Right lobe of liver (tissue), 6 donors: ENCODE measurements around the gene KRTAP22-2. TPM values are rescaled to one million over a fixed set of nuclear protein-coding genes. Genes with fewer than 3 reads are reported as not detected.

Experiments
- ATAC-seq, 4 donors: fragments of 200-7000 bp; cut with Tn5 transposase; one replicate each; pipeline ENCODE4 v1.9.1; 2020; ENCODE audit warnings: mild to moderate bottlenecking in 4 of 4, moderate library complexity in 4 of 4
- DNase-seq, 3 donors: peaks; one replicate each; pipeline ENCODE4 v3.0.0-alpha.2; 2020
- H3K27ac ChIP-seq, 3 donors: fragments of 200-600 bp; one replicate each; pipeline ENCODE4 v1.8.0; 2022
- H3K27me3 ChIP-seq, 2 donors: fragments of 200-600 bp; one replicate each; pipeline ENCODE4 v1.8.0; 2022
- H3K36me3 ChIP-seq, 4 donors: fragments of 200-600 bp; sonication (generic) in 1 of 4; one replicate each; pipeline versions ENCODE4 v1.5.1 to v1.8.0; 2017 to 2022; ENCODE audit warnings: control low read depth in 1 of 4
- H3K4me1 ChIP-seq, 4 donors: fragments of 200-600 bp; sonication (generic) in 1 of 4; one replicate each; pipeline versions ENCODE4 v1.5.1 to v1.8.0; 2017 to 2022; ENCODE audit warnings: control low read depth in 1 of 4
- H3K4me3 ChIP-seq, 3 donors: fragments of 200-600 bp; one replicate each; pipeline ENCODE4 v1.8.0; 2022
- H3K9me3 ChIP-seq, 4 donors: fragments of 200-600 bp; sonication (generic) in 1 of 4; one replicate each; pipeline versions ENCODE4 v1.5.1 to v1.8.0; 2017 to 2022; ENCODE audit warnings: control low read depth in 1 of 4
- POLR2A ChIP-seq: fragments of 450-650 bp; IDR thresholded peaks from one replicate; pipeline ENCODE4 v1.6.1; 2017; ENCODE audit warnings: antibody characterized with exemption, mild to moderate bottlenecking
- WGBS: methylation state at CpG from one replicate; pipeline ENCODE4 v1.1.6; 2018; ENCODE audit warnings: low coverage, low lambda C conversion rate; ENCODE audit not compliant: insufficient coverage; ENCODE audit errors: missing lambda C conversion rate; 5-methylcytosine and 5-hydroxymethylcytosine counted together
- intact Hi-C, 2 donors: fragments of 100-400 bp; cut with DNase I; formaldehyde crosslinking; loops; one replicate each; pipeline versions ENCODE4 v1.11.2 to v1.14.1; 2022
- small RNA-seq, 2 experiments: library from RNA; depleted of rRNA; stranded (forward); fragments of <200 nt; gene quantifications; one replicate each; pipeline ENCODE3, GENCODE V24; 2016
- total RNA-seq, 6 experiments: library from RNA; depleted of rRNA in 2 of 6; stranded (reverse); fragments of >200 nt in 2 of 6; fragmentation: NEBNext Ultra II Directional in 3 of 6; extraction: Animal tissue kit (Norgen Biotek cat#: 25700) in 3 of 6; gene quantifications; one replicate each; pipeline versions ENCODE4 v1.1.0 to v1.2.4, GENCODE V29; 2016 to 2023
- TF ChIP-seq, protein P1 (sequence below), 4 donors: fragments of 200-600 bp in 3 of 4; fragments of 450-650 bp in 1 of 4; IDR thresholded peaks; one replicate each; pipeline versions ENCODE4 v1.5.1 to v1.8.0; 2016 to 2022; ENCODE audit warnings: antibody characterized with exemption in 4 of 4, mild to moderate bottlenecking in 2 of 4
- donor health status: DM: no; HTN: yes; CAD: no.
- donor health status: DM: no; HTN: no; CAD: no.
- donor health status: DM: no; HTN: no; CAD: no.
- donor health status: DM: no; HTN: yes; CAD: no.
- donor health status: DM: no; HTN: yes; CAD: no.

KRTAP22-2 gene
- total RNA-seq, 6 experiments from 2014 or later = not detected

DNA sequence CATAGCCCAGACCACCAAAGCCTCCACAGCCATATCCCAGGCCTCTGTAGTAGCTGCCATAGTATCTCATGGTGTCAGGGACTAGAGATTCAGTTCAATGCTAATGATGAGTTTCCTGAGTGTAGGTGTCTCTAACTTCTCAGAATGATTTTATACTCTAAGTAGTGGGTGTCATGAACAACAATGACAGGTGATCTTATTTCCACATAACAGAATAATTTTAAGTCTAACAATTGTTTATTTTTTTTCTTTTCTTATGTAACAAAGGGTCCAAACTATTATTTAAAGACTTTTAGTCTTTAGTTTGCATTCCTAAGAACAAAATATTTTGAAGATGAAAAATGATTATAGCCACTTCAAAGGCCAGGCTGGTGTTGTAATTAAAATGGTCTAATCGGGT, 48.4 kb downstream of the KRTAP22-2 start, which contains the start of gene KRTAP19-6:
Gene KRTAP19-6 (minus strand): TSS at position 101 of the 400 bp plus-strand sequence. CDS start 31 bp downstream, at position 70.
- no peaks in the 10 kb centered on the region for H3K27me3 ChIP-seq
- intact Hi-C loops = no loop called here
- DNase-seq = no peak
- H3K27ac ChIP-seq = no peak within 1 kb of the TSS
- ATAC-seq = no peak
- WGBS = 60% methylated on average over 1 of the region's 1 CpG
- no peaks in the 10 kb centered on the region for H3K4me1 ChIP-seq
- peaks cover 0 to under 1% (median 0%) of the 10 kb centered on the region in 4 donors for H3K9me3 ChIP-seq
- no peaks in the 10 kb centered on the region for H3K36me3 ChIP-seq
- TF ChIP-seq POLR2A = no peak
- TF ChIP-seq, protein P1, sequence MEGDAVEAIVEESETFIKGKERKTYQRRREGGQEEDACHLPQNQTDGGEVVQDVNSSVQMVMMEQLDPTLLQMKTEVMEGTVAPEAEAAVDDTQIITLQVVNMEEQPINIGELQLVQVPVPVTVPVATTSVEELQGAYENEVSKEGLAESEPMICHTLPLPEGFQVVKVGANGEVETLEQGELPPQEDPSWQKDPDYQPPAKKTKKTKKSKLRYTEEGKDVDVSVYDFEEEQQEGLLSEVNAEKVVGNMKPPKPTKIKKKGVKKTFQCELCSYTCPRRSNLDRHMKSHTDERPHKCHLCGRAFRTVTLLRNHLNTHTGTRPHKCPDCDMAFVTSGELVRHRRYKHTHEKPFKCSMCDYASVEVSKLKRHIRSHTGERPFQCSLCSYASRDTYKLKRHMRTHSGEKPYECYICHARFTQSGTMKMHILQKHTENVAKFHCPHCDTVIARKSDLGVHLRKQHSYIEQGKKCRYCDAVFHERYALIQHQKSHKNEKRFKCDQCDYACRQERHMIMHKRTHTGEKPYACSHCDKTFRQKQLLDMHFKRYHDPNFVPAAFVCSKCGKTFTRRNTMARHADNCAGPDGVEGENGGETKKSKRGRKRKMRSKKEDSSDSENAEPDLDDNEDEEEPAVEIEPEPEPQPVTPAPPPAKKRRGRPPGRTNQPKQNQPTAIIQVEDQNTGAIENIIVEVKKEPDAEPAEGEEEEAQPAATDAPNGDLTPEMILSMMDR (IDR thresholded peaks at IDR 0.05) = no peak
- no peak within 1 kb of the TSS for H3K4me3 ChIP-seq

Small RNA genes lying within 50 kb of the gene (small RNA-seq; reads per million reads assigned to genes)
- 0 reads per million in 2 experiments for gene KRTAP20-1
- gene KRTAP20-4 = 0 reads per million in 2 experiments
- gene KRTAP22-1 = 0 reads per million in 2 experiments
- gene KRTAP22-2 = 0 reads per million in 2 experiments

Other genes starting within 250 kb of the KRTAP22-2 start
- gene KRTAP23-1, start 241.8 kb downstream of the KRTAP22-2 start, total RNA-seq = not detected
- not detected for gene KRTAP13-2, start 218.1 kb downstream of the KRTAP22-2 start, total RNA-seq
- not detected for gene KRTAP13-1, start 194.4 kb downstream of the KRTAP22-2 start, total RNA-seq
- not detected for gene KRTAP13-3, start 164.5 kb downstream of the KRTAP22-2 start, total RNA-seq
- not detected for gene KRTAP13-4, start 160.2 kb downstream of the KRTAP22-2 start, total RNA-seq
- gene KRTAP15-1, start 150.1 kb downstream of the KRTAP22-2 start, total RNA-seq = not detected
- gene KRTAP19-1, start 110.0 kb downstream of the KRTAP22-2 start, total RNA-seq = not detected
- gene KRTAP19-2, start 103.0 kb downstream of the KRTAP22-2 start, total RNA-seq = not detected
- gene KRTAP19-3, start 98.4 kb downstream of the KRTAP22-2 start, total RNA-seq = not detected
- not detected for gene KRTAP19-4, start 93.2 kb downstream of the KRTAP22-2 start, total RNA-seq
- not detected for gene KRTAP19-5, start 88.3 kb downstream of the KRTAP22-2 start, total RNA-seq
- gene KRTAP19-6, start 48.5 kb downstream of the KRTAP22-2 start, total RNA-seq = not detected
- not detected for gene KRTAP19-7, start 29.1 kb downstream of the KRTAP22-2 start, total RNA-seq
- not detected for gene KRTAP6-3, start 2.0 kb upstream of the KRTAP22-2 start, total RNA-seq
- not detected for gene KRTAP6-2, start 8.5 kb upstream of the KRTAP22-2 start, total RNA-seq
- not detected for gene KRTAP22-1, start 10.7 kb upstream of the KRTAP22-2 start, total RNA-seq
- not detected for gene KRTAP6-1, start 23.5 kb upstream of the KRTAP22-2 start, total RNA-seq
- not detected for gene KRTAP20-1, start 26.0 kb upstream of the KRTAP22-2 start, total RNA-seq
- not detected for gene KRTAP20-4, start 30.2 kb upstream of the KRTAP22-2 start, total RNA-seq
- not detected for gene KRTAP20-2, start 44.8 kb upstream of the KRTAP22-2 start, total RNA-seq
- gene KRTAP20-3, start 52.5 kb upstream of the KRTAP22-2 start, total RNA-seq = not detected
- not detected for gene KRTAP21-3, start 128.4 kb upstream of the KRTAP22-2 start, total RNA-seq
- not detected for gene KRTAP21-2, start 156.9 kb upstream of the KRTAP22-2 start, total RNA-seq
- gene KRTAP21-1, start 165.0 kb upstream of the KRTAP22-2 start, total RNA-seq = not detected
- not detected for gene KRTAP8-1, start 222.9 kb upstream of the KRTAP22-2 start, total RNA-seq
- not detected for gene KRTAP7-1, start 239.4 kb upstream of the KRTAP22-2 start, total RNA-seq